Measurements from ENCODE around the gene CLN5.
"Not testable (repeated sequence)": the region's sequence is repeated elsewhere in the genome, so short reads cannot be mapped to it uniquely, and the experiment has no call there.

CLN5 gene

DNA sequence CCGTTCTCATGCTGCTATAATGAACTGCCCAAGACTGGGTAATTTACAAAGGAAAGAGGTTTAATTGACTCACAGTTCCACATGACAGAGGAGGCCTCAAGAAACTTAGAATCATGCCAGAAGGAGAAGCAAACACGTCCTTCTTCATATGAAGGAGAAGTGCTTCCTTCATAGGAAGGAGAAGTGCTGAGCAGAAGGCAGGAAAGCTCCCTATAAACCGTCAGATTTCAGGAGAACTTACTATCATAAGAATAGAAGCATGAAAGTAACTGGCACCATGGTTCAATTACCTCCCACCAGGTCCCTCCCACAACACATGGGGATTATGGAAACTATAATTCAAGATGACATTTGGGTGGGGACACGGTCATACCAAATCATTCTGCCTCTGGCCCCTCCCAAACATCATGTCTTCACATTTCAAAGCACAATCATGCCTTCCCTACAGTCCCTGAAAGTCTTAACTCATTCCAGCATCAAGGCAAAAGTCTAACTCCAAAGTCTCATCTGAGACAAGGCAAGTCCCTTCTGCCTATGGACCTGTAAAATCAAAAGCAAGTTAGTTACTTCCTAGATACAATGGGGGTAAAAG, 32.9 kb upstream of the CLN5 start:
- Histone ChIP-seq H3K36me3 (ENCODE audit: control insufficient read depth in 2 of 2, insufficient read depth in 2 of 2, low read length in 2 of 2) (no peaks in the 10 kb centered on the region), H3K9ac (ENCODE audit: low read depth in 1 of 2, low read length in 2 of 2) (no peak overlapping the region), H3K4me1 (ENCODE audit: control insufficient read depth in 2 of 2, insufficient read depth in 2 of 2, low read length in 2 of 2) (no peaks in the 10 kb centered on the region), H3K9me3 (ENCODE audit: control insufficient read depth in 2 of 2, low read length in 2 of 2) (peaks cover 0 to 4% of the 10 kb centered on the region in 2 donors), H3K27ac (ENCODE audit: low read depth in 2 of 2, low read length in 2 of 2) (no peak overlapping the region), H3K4me3 (ENCODE audit: low read length in 2 of 2) (no peak overlapping the region), H3K27me3 (ENCODE audit: control insufficient read depth in 2 of 2, insufficient read depth in 2 of 2, low read length in 2 of 2) (no peaks in the 10 kb centered on the region)

GRCh38 chr13:76959734-76960133, 32.1 kb upstream of the CLN5 start:
- not testable (repeated sequence) for H3K4me1 ChIP-seq (ENCODE audit: control insufficient read depth in 2 of 2, insufficient read depth in 2 of 2, low read length in 2 of 2); H3K4me3 ChIP-seq (ENCODE audit: low read length in 2 of 2); H3K27me3 ChIP-seq (ENCODE audit: control insufficient read depth in 2 of 2, insufficient read depth in 2 of 2, low read length in 2 of 2); H3K9me3 ChIP-seq (ENCODE audit: control insufficient read depth in 2 of 2, low read length in 2 of 2); H3K9ac ChIP-seq (ENCODE audit: low read depth in 1 of 2, low read length in 2 of 2); H3K27ac ChIP-seq (ENCODE audit: low read depth in 2 of 2, low read length in 2 of 2); H3K36me3 ChIP-seq (ENCODE audit: control insufficient read depth in 2 of 2, insufficient read depth in 2 of 2, low read length in 2 of 2)

- no peaks in the 10 kb centered on the region for H3K27me3 ChIP-seq (ENCODE audit: control insufficient read depth in 2 of 2, insufficient read depth in 2 of 2, low read length in 2 of 2)
- H3K4me1 ChIP-seq (ENCODE audit: control insufficient read depth in 2 of 2, insufficient read depth in 2 of 2, low read length in 2 of 2) = no peaks in the 10 kb centered on the region
These were observed 26.0 kb upstream of the CLN5 start for GRCh38 chr13:76965759-76966421.

GRCh38 chr13:76967031-76967430, 24.9 kb upstream of the CLN5 start:
- no peak overlapping the region for H3K27ac ChIP-seq (ENCODE audit: low read depth in 2 of 2, low read length in 2 of 2)
- no peaks in the 10 kb centered on the region for H3K36me3 ChIP-seq (ENCODE audit: control insufficient read depth in 2 of 2, insufficient read depth in 2 of 2, low read length in 2 of 2)
- no peaks in the 10 kb centered on the region for H3K9me3 ChIP-seq (ENCODE audit: control insufficient read depth in 2 of 2, low read length in 2 of 2)
- H3K9ac ChIP-seq (ENCODE audit: low read depth in 1 of 2, low read length in 2 of 2) = no peak overlapping the region
- no peaks in the 10 kb centered on the region for H3K4me1 ChIP-seq (ENCODE audit: control insufficient read depth in 2 of 2, insufficient read depth in 2 of 2, low read length in 2 of 2)
- no peak overlapping the region for H3K4me3 ChIP-seq (ENCODE audit: low read length in 2 of 2)
- H3K27me3 ChIP-seq (ENCODE audit: control insufficient read depth in 2 of 2, insufficient read depth in 2 of 2, low read length in 2 of 2) = no peaks in the 10 kb centered on the region

More at GRCh38 chr13:76965759-76966421, 26.0 kb upstream of the CLN5 start:
- no peak overlapping the region for H3K4me3 ChIP-seq (ENCODE audit: low read length in 2 of 2)
- H3K9ac ChIP-seq (ENCODE audit: low read depth in 1 of 2, low read length in 2 of 2) = no peak overlapping the region
- no peaks in the 10 kb centered on the region for H3K9me3 ChIP-seq (ENCODE audit: control insufficient read depth in 2 of 2, low read length in 2 of 2)
- no peaks in the 10 kb centered on the region for H3K36me3 ChIP-seq (ENCODE audit: control insufficient read depth in 2 of 2, insufficient read depth in 2 of 2, low read length in 2 of 2)
- H3K27ac ChIP-seq (ENCODE audit: low read depth in 2 of 2, low read length in 2 of 2) = no peak overlapping the region

GRCh38 chr13:76968041-76968440, 23.8 kb upstream of the CLN5 start:
- H3K27me3 ChIP-seq (ENCODE audit: control insufficient read depth in 2 of 2, insufficient read depth in 2 of 2, low read length in 2 of 2) = no peaks in the 10 kb centered on the region
- H3K36me3 ChIP-seq (ENCODE audit: control insufficient read depth in 2 of 2, insufficient read depth in 2 of 2, low read length in 2 of 2) = no peaks in the 10 kb centered on the region
- H3K9me3 ChIP-seq (ENCODE audit: control insufficient read depth in 2 of 2, low read length in 2 of 2) = no peaks in the 10 kb centered on the region
- no peaks in the 10 kb centered on the region for H3K4me1 ChIP-seq (ENCODE audit: control insufficient read depth in 2 of 2, insufficient read depth in 2 of 2, low read length in 2 of 2)
- H3K9ac ChIP-seq (ENCODE audit: low read depth in 1 of 2, low read length in 2 of 2) = no peak overlapping the region
- no peak overlapping the region for H3K27ac ChIP-seq (ENCODE audit: low read depth in 2 of 2, low read length in 2 of 2)
- H3K4me3 ChIP-seq (ENCODE audit: low read length in 2 of 2) = no peak overlapping the region

GRCh38 chr13:76969488-76970365, 22.2 kb upstream of the CLN5 start:
- Histone ChIP-seq H3K36me3 (ENCODE audit: control insufficient read depth in 2 of 2, insufficient read depth in 2 of 2, low read length in 2 of 2) (no peaks in the 10 kb centered on the region), H3K27ac (ENCODE audit: low read depth in 2 of 2, low read length in 2 of 2) (no peak overlapping the region), H3K4me3 (ENCODE audit: low read length in 2 of 2) (no peak overlapping the region), H3K9ac (ENCODE audit: low read depth in 1 of 2, low read length in 2 of 2) (no peak overlapping the region), H3K4me1 (ENCODE audit: control insufficient read depth in 2 of 2, insufficient read depth in 2 of 2, low read length in 2 of 2) (no peaks in the 10 kb centered on the region), H3K27me3 (ENCODE audit: control insufficient read depth in 2 of 2, insufficient read depth in 2 of 2, low read length in 2 of 2) (peaks cover 0 to 3% of the 10 kb centered on the region in 2 donors), H3K9me3 (ENCODE audit: control insufficient read depth in 2 of 2, low read length in 2 of 2) (no peaks in the 10 kb centered on the region)

DNA sequence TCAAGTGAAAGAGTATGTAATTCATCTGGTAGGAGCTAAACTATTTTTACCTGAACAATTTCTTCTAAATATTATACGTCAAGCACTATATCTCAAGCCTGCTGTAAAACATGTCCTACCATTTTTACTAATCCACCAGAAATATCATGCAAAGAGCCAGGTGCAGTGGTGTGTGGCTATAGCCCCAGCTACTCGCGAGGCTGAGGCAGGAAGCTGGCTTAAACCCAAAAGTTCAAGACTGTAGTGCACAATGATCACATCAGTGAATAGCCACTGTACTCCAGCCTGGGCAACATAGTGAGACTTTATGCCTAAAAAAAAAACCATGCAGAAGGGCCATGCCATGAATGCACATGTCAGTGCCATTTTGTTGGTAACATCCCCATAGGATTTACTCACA, 20.7 kb upstream of the CLN5 start:
- no peaks in the 10 kb centered on the region for H3K36me3 ChIP-seq (ENCODE audit: control insufficient read depth in 2 of 2, insufficient read depth in 2 of 2, low read length in 2 of 2)
- H3K27me3 ChIP-seq (ENCODE audit: control insufficient read depth in 2 of 2, insufficient read depth in 2 of 2, low read length in 2 of 2) = peaks cover 0 to 3% of the 10 kb centered on the region in 2 donors
- no peak overlapping the region for H3K27ac ChIP-seq (ENCODE audit: low read depth in 2 of 2, low read length in 2 of 2)
- H3K9me3 ChIP-seq (ENCODE audit: control insufficient read depth in 2 of 2, low read length in 2 of 2) = no peaks in the 10 kb centered on the region
- H3K4me3 ChIP-seq (ENCODE audit: low read length in 2 of 2) = no peak overlapping the region
- no peak overlapping the region for H3K9ac ChIP-seq (ENCODE audit: low read depth in 1 of 2, low read length in 2 of 2)
- no peaks in the 10 kb centered on the region for H3K4me1 ChIP-seq (ENCODE audit: control insufficient read depth in 2 of 2, insufficient read depth in 2 of 2, low read length in 2 of 2)

DNA sequence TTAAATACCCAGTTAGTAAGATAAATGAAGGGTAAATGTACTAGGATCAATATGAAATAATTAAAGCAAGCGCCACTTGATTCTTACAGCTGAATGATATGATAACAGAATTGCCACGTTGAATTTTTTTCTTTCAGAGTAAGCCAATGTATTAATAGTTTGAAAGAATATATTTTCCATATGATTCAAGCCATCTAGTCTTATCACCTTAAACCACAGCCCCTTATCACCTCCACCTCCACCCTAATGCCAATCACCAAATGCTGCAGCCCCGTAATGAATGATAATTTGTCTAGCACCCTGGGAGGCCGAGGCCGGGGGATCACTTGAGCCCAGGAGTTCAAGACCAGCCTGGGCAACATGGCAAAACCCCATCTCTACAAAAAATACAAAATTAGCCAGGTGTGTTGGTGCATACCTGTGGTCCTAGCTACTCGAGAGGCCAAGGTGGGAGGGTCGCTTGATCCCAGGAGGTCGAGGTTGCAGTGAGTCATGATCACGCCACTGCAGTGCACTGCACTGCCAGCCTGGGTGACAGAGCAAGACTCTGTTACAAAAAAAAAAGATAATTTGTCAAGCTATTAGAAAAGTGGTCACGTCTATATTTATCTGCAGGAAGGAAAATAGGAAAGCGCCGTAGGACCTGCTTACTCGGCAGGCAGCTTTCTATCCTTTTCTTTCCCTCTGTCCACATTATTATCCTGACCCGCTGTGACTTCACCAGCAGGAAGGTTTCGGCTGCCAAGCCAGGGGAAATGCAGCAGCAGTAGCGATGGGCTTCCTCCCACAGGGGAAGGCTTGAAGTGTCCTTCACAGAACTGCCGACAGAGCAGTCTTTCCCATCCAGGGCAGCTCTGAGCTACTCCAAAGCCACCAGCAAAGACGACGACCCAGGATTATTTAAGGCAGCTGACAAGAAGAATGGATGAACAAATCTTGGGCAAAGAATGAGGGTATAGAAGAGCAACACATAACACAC, 19.7 kb upstream of the CLN5 start:
- Histone ChIP-seq H3K27me3 (ENCODE audit: control insufficient read depth in 2 of 2, insufficient read depth in 2 of 2, low read length in 2 of 2) (peaks cover 0 to 5% of the 10 kb centered on the region in 2 donors), H3K27ac (ENCODE audit: low read depth in 2 of 2, low read length in 2 of 2) (no peak overlapping the region), H3K9me3 (ENCODE audit: control insufficient read depth in 2 of 2, low read length in 2 of 2) (no peaks in the 10 kb centered on the region), H3K4me1 (ENCODE audit: control insufficient read depth in 2 of 2, insufficient read depth in 2 of 2, low read length in 2 of 2) (no peaks in the 10 kb centered on the region), H3K36me3 (ENCODE audit: control insufficient read depth in 2 of 2, insufficient read depth in 2 of 2, low read length in 2 of 2) (no peaks in the 10 kb centered on the region), H3K9ac (ENCODE audit: low read depth in 1 of 2, low read length in 2 of 2) (no peak overlapping the region), H3K4me3 (ENCODE audit: low read length in 2 of 2) (no peak overlapping the region)

DNA sequence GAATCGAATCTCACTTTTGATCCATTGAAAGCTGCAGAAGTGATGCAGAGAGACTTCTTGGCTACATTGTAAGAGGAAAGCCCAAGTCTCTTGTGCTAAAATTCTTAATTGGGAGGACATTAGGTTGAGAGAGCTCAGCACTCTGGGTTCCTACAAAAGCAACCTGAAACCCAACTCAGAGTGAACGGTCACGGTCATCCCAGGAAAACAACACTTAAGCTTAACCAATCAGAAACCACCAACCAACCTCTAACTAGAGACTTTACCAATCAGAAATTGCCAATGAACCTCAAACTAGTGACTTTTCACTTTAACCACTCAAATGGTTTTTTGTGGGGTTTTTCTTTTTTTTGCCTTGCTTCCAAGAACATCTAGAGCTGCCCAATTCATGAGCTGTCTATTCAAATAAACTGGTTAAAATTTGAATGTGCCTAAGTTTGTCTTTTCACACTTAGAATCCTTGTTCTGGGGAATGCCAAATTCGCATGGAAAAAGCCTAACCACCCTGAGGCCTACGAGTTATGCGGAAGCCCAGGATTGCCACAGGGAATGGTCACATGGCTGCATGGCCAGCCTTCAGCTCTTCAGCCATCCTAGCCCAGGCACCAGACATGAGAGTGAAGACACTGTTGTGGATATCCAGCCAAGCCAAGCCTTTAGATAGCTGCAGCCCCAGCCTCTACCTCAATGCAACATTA, 17.8 kb upstream of the CLN5 start:
- Histone ChIP-seq H3K27ac (ENCODE audit: low read depth in 2 of 2, low read length in 2 of 2) (no peak overlapping the region), H3K36me3 (ENCODE audit: control insufficient read depth in 2 of 2, insufficient read depth in 2 of 2, low read length in 2 of 2) (no peaks in the 10 kb centered on the region), H3K9me3 (ENCODE audit: control insufficient read depth in 2 of 2, low read length in 2 of 2) (no peaks in the 10 kb centered on the region), H3K9ac (ENCODE audit: low read depth in 1 of 2, low read length in 2 of 2) (no peak overlapping the region), H3K4me3 (ENCODE audit: low read length in 2 of 2) (no peak overlapping the region), H3K4me1 (ENCODE audit: control insufficient read depth in 2 of 2, insufficient read depth in 2 of 2, low read length in 2 of 2) (no peaks in the 10 kb centered on the region), H3K27me3 (ENCODE audit: control insufficient read depth in 2 of 2, insufficient read depth in 2 of 2, low read length in 2 of 2) (peaks cover 1 to 7% of the 10 kb centered on the region in 2 donors)
